Pulmonary artery endothelial cell (primary cell): Measurements from ENCODE around the gene PBRM1. TPM values are rescaled to one million over a fixed set of nuclear protein-coding genes. Genes with fewer than 3 reads are reported as not detected.
A peak's percentile ranks its signal among the peaks of the same experiment; 100 is the strongest.
"Not testable (repeated sequence)": the region's sequence is repeated elsewhere in the genome, so short reads cannot be mapped to it uniquely, and the experiment has no call there.

ENCODE experiments used
- DNase-seq: peaks from one replicate; pipeline ENCODE4 v3.0.0-alpha.2; 2011; ENCODE audit warnings: low read depth, low spot score
- total RNA-seq: library from RNA; depleted of rRNA; stranded (reverse); fragments of >200 nt; gene quantifications from 2 replicates; pipeline ENCODE4 v1.2.3, GENCODE V29; 2014

Gene PBRM1
- total RNA-seq, 1 donor from 2014 or later, result 63.0 TPM

DNA sequence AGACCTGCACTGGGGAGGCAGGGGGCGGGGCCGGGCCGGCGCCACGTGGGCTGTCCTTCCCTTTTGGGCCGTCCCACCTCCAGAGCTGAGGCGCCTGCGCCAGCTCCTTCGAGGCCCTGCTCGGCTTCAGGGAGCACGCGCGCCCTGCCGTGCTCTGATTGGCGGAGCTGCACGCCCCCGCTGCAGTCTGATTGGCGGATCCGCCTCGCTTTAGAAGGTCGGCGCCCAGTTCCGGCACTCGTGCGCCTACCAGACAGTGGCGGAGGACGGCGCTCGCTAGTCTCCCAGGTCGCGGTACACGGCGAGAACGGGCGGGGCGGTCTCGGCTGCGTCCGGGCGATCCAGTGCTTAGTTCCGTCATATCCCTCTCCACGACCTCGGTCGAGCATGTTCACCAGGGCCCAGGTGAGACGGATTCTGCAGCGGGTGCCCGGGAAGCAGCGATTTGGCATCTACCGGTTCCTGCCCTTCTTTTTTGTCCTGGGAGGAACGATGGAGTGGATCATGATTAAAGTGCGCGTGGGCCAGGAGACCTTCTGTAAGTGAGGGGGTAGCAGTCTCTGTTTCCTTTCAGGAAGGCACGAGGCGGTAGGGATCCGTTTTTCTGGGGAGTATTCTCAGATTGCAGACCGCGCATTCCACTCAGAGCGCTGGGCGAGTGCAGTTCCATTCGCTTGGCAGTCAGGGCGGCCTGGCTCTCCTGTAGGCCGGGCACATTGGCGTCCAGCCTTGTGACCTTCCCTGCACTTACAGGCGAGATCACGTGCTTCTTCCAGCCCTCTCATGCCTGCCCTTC is 149.1 kb downstream of the PBRM1 start, which contains the start of gene UQCC5:
TSS of gene UQCC5 (plus strand) at position 237 of the 796 bp plus-strand sequence. CDS start at position 388, 151 bp downstream.
- peak; percentile 96 for DNase-seq

DNA sequence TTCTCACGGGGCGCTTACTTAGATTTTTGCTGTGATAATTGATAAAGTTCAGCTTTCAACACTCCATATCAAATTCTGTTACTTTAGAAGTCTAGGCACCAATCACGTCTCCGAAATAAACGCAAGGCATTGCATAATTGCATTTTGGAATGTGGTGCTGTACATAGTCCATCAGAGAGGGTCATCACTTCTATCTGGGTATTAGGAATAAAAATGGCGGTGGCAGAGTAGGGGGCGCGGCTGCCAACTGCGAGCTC is 149.7 kb downstream of the PBRM1 start:
- no peak for DNase-seq

DNA sequence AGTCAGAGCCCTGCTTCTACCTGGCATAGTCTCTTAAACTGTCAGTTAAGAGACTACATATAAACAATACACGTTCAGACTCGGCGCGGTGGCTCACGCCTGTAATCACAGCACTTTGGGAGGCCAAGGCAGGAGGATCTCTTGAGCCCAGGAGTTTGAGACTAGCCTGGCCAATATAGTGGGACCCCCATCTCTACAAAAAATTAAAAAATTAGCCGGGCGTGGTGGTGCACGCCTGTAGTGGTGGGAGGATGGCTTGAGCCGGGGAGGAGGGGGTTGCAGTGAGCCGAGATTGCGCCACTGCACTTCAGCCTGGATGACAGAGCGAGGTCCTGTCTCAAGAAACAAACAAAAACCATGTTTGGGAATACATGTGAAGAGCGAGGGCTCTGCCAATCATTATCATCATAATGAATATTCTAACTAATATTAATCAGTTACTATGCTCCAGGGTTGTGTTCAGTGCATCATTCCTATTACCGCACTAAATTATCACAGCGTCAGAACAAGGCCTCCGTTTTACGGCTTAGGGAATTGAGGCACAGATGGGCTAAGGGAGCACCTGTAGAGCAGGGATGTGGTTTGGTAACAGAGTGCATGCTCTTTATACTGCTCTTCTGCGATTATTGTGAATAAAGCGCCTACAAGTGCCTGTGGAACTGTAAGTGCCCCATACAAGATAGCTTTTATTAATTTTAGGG is 150.2 kb downstream of the PBRM1 start:
- no peak for DNase-seq

DNA sequence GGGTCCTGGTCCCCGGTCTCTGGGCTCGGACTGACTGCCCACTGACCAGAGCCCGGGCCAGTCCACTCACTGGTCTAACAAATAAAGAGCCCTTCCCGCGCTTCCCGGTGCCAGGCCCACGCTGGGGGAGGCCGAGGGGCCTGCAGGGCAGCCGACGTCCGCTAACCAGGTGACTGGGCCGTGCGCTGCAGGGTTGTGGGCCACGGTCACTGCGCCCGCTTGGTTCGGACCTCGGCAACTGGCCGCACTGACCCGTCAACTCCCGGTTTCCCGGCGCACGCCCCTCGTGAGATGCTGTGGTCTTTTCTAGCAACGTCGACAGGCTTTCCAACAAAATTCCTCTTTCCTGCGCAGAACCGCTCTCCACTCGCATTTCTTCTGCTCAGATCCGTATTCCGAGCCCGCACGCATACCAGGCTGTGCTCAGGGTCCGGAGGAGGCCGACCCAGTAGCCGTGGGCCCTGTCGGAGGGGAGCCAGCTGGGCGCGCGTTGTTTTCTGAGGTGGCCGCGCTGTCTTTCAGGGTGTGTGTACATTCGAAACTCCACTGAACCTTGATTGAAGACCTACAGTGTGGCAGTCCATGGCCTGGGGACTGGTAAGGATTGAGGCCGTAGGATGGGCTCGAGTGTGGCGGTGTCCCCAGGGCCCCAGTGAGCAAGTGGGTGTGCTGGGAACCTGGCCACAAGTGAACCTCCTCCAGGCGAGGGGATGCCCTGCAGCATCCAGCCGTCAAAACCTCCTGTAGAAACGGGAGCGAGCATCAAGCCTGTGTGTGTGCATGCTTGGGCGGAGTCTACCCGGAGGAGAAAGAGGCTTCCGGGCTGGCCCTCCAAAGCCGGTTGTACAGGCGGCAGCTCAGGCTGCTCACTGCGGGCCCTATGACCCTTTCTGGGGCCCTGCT is 151.2 kb downstream of the PBRM1 start:
- no peak for DNase-seq

DNA sequence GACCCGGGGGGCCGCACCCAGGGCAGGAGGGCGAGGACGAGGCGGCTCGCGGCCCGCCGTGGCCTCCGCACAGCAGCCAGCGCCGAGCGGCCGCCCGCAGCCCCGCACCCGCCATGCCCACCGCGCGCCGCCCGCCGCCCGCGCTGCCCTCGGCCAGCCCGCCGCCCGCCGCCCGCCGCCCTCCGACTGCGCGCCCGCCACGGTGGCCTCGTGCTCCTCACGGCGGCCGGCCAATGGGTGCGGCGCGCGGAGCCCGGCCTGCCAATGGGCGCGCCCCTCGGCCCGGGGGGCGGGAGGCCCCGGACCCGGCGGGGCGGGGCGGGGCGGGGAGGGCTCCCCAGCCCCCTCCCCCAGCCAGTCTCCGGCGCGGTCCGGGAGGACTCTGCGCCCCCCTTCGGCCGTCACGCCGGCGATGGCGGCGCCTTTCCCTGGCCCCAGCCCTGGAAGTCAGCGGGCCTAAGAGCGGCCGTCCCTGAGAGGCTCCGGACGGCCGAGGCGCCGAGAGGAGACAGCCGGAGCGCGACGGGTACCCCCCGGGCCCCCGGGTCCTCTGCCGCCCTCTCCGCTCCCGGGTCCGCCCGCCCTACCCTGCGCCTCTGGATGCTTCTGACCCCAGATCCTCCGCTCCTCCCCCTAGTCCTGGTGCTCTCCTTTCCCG is 152.0 kb downstream of the PBRM1 start, which contains the start of gene NT5DC2:
TSS of gene NT5DC2 (minus strand) at position 235 of the 658 bp plus-strand sequence. CDS start at position 115, 120 bp downstream.
- no peak for DNase-seq

DNA sequence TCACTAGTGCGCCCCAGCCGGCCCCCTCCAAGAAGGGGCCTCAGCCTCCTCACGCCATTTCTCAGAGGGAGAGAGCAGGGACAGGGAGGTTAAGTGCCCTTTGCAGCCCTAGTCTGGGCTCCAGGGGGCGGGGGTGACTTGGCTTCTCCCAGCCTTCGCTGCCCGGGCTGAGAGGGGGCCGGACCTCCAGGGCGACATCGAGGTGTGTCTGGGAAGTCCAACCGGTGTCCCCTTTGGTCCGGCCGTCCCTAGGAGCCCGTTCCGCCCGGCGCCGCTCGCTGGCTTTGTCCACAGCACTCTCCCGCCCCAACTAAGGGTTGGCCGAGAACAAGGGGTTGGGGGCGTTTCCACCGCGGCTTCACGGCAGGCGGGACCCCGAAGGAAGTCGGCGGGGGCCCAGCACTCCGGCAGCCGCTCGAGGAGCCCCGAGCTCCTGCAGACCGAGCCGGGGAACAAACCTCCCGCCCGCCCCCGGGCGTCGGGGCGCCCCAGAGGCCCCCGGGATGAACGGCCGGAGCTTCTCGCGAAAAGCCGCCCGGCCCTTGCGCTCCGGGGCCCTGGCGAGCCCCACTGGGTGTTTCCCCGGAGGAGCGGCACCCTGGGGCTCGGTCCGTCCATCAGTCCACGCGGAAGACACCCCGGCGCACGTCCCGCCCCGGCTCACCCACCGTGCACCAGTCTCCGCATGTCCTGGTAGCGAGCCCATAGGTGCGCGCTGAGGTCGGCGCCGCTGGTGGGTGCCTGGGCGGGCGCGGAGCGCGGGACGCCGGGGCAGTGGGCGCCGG is 152.7 kb downstream of the PBRM1 start:
- DNase-seq, result no peak

DNA sequence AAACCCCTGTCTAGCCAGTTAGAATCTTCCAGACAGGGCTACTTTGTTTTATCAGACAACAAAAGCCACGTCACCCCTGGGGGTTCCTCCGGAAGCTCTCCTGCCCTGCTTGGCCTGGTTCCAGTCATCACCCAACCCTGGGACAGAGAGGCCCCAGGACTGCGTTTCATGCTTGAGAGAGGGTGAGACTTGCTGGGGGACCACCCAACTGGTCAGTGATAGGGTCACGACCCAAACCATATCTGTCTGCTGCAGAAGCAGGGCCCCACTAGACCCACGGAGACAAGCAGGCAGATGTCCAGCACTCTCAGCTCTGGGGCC is 153.2 kb downstream of the PBRM1 start:
- DNase-seq, result peak; percentile 35

DNA sequence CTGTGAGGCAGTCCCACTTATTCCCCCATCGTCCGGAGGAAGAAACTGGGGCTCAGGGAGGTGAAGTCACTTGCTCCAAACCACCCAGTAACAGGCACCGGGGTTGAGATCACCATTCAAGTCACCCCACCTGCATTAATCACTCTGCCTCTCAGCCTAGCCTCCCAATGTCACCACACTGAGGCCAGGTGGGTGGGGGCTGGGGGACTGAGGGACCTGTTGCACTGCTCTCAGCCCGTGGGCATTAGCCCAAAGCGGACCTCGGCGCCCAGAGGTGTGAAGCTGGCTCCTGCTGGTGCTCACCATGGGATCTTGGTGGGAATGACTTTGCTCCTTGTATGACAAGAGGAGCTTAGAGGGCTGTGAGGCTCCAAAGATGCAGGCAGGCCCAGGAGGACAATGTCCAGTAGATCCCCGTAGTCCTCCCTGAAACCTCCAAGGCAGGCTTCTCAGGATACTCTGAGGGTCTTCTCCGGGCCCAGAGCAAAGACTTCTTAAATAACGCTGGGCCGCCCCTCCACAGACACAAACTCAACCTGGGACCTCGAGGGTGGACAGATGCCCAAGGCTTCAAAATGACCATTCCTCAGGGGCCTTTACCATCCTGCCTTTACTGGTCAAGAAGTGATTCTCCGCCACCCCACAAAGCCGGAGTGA is 153.7 kb downstream of the PBRM1 start:
- DNase-seq, result no peak

DNA sequence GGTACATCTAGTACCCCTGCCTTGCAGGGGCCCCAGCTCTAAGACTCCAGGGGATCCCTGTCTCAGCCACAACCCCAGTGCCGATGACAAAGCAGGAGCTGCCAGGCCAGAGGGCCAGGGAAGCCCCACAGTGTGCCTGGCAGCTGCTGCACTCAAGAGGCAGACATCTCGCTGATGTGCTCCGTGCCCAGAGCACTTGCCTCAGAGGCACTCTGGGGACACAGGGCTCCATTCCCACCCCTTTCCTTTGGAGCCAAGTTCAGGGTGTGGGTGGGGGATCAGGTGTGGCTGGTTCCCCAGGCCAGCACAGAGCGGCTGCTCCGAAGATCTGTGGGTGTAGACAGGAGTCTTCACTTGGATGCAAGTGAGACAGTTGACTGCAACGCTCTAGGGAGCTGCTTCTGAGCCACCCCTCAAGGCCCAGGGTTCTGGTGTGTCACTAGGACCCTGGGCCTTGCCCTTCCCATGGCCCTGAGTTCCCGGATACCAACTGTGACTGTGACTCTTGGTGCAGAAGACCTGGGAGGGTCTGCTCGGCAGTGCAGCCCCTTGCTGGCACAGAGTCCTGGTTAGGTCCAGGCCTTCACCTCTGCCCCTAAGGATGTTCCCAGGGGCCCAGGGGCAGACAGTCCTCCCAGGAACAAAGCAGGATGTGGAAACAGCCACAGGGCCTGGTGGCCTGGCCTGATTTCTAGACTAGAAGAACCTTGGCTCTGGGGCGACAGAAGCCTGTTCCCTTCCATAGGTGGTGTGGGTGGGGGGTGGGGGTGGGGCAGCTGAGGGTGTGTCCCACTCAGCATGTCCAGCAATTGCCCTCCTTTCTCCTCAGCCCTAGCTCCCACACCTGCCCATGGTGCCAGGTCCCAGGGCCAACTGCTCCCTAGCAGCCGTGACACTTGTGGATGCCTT is 154.5 kb downstream of the PBRM1 start:
- DNase-seq, result no peak

DNA sequence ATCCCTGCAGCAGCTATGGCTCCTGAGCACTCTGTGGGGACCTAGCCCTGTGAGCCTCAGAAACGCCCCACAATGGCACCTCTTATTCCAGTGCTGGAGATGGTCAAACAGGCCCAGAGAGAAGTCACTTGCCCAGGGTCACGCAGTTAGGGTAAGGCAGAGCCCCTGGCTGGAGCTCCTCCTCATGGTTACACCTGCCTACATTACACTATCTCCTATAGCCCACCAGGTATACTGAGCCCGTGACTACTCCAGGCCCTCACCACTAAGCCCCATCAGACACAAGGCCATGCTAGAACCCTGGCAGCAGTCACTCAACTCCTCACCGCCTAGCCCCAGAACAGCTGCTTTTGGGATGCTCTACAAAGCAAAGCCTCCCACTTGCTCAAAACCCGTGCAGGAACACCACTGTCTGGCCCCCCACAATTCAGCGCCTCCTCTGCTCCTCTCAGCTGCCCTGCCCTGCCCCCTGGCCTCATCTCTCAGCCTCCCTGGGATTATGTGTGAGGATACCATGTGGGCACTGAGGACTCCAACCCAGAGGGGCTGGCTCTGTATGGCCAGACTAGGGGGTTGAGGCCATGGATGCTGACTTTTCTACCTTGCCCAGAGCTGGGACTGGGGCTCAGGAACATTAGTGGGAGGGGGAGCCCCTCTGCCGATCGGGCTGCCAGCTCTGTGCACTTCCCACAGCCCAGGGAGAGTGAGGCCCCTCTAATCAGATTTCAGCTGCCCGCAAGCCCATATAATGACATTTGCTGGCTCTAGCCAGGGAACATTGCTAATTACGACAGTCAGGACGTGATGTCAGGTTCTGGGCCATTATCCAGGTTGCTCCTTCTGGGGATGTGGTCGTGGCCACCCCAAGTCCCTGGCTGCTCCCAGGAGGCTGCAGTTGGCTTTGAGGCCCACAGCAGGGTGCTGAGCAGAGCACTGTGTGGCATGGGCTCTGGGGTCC is 156.1 kb downstream of the PBRM1 start:
- no peak for DNase-seq

DNA sequence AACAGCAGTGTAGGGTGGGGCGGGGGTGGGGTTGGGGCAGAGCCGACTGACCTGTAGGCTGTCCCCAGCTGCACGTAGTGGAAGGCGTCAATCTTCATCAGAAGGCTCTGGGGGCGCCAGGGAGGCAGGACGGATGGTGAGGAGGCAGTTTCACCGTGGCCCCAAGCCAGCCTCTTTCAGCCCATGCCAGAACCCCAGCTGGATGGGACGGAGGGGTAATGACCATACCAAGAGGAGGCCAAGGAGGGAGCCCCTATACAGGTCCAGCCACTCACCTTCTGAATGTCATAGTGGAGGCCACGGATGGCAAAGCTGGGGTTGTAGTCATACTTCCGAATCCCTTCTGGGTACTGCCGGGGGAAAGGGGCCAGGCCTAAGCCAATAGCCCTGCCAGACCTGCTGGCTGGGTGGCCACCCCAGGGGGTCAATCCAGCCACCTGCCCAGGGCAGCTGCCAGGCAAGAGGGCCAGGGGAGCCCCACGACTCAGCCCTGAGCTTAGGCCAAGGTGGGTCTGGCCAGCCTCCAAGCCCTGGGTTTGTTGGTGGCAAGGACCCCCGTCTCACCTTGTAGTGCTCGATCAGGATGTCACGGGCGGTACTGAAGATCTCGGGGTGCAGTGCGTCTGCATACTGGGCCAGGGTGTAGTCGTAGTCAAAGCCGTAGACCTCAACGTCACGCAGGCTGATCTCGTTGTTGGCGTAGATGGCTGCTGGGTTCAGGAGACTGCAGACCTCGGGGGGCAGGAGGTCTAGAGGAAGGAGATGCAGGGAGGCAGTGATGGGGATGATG is 156.9 kb downstream of the PBRM1 start:
- DNase-seq, result no peak

DNA sequence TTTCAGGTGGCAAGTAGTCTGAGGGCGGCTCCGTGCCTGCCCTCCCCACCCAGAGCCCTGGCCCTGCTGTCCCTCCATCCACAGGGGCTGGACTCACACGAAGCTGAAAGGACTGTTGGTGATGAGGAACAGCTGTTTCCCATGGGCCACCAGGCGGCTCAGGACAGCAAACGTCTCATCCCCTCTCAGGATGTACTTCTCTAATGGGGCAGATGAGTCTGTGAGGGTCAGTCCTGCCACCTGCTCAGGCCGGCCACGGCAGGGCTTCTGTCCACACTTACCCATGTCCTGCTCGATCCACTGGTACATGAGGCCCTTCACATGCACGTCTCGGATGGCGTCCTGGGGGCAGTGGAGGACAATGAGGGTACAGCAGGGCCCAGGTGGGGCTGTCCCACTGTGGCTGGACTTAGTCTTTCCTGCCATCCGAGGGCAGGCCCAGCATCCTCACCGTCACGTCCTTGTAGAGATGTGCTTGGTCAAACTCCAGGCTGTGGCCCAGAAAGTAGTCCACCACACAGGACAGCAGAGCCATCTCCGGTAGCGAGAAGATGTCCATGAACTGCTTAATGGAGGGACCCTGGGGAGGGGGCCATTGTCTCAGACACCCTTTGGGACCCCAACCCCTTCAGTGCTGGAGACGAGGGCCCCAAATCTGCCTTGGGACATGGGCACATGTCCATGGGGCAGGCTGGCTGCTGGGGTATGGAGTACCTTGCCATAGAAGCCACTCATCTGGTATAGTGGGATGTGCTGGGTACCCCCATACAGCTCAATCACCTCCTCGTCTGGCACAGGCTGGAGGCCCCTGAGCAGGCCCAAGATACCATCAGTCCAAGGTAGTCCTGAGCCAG is 157.8 kb downstream of the PBRM1 start:
- no peak for DNase-seq

DNA sequence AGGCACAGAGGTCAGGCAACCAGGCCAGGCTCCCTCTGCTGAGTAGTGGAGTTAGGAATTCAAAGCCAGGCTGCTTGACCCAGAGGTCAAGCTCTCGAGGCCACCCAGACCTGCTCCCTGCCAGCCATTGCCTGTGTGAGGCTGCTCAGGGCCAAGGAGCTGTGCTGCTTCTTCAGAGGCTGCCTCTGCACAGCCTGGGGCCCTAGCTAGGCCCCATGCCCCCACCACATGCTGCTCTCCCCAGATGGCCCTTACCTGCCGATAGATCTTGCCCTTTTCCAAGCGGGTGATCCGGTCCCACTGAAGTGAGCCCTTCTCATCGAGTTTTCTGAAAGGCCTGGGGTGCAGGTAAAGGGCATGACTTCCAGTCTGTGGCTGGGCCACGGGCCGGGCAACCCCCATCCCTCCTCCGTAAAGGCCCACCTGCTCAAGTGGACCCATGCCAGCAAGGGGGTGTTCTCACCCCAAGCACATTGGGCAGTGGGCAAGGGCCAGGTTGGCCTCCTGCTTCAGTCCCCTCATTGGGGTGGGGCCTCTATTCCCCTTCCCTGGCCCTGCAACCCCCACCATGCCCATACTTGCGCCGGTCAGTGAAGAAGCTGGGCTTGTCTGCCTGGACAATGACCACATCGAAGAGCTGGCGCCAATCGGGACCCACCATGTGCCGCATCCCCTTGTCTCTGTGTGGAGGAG is 158.5 kb downstream of the PBRM1 start:
- DNase-seq, result no peak

DNA sequence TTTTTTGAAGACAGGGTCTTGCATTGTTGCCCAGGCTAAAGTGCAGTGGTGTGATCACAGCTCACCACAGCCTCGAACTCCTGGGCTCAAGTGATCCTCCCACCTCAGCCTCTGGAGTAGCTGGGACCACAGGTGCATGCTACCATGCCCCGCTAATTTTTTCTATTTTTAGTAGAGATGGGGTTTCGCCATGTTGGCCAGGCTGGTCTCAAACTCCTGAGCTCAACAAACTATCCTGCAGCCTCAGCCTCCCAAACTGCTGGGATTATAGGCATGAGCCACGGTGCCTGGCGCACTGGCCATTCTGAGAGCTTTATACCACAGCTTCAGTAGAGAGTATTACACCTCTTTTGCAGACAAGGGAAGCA is 159.1 kb downstream of the PBRM1 start:
- DNase-seq, result not testable (repeated sequence)

DNA sequence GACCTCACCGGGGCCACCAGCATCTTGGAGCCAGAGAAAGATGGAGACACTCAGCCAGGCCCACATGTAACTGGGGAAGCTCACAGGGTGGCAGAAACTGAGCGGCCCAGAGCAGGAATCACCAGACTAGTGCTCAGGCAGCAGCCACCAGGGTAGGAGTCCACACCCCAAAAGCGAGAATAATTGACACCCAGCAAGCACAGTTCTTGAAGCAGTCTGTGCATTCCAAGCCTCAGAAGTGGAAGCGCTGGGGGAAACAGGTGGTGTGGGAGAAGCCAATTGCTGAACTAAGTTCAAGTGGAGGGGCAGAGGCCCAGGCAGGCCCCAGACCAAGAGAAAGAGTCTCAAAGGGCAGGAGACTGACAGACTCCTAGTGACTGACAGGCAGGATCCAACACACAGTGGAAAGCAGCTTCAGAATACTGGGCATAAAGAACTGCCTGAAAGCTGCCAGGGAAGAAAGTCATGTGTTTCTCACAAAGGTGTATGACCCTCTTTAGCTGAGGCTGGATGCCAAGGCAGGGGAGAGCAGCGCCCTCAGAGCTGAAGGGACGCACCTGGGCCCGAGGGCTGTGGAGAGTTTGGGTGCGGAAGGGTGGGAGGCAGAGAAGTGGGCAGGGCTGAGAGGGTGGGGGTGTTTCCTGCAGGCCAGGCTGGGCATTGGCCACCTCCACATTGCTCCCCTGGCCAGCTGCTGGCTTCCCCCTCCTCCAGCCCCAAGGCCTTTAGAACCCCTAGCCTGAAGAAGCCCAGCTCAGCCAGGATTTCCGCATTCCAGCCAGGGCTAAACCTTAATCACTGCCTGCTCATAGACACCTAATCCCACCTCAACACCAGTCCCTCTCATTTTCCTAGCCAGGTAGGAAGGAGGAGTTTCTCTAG is 159.8 kb downstream of the PBRM1 start:
- DNase-seq, result no peak
